CD4-positive, alpha-beta T cell (primary cell): ENCODE results near the gene SHOC2. TPM values are rescaled to one million over a fixed set of nuclear protein-coding genes. Genes with fewer than 3 reads are reported as not detected.

Experiments
- ATAC-seq: fragments of 200-7000 bp; cut with Tn5 transposase; one replicate; pipeline ENCODE4 v1.10.0; 2022; ENCODE audit warnings: mild to moderate bottlenecking; ENCODE audit not compliant: poor library complexity
- CTCF ChIA-PET: fragments of 350-600 bp; sonication (Branson Sonifier 250); formaldehyde crosslinking; loops from one replicate; lab custom pipeline; 2021; ENCODE audit warnings: antibody characterized with exemption, inconsistent platforms; lab: Charles Lee
- POLR2A ChIA-PET: fragments of 350-600 bp; sonication (Branson Sonifier 250); formaldehyde crosslinking; loops from one replicate; lab custom pipeline; 2021; ENCODE audit warnings: antibody characterized with exemption, inconsistent platforms; lab: Charles Lee
- DNase-seq, 14 experiments: peaks; one replicate each; pipeline ENCODE4 v3.0.0-alpha.2; 2013 to 2020; ENCODE audit warnings: mixed read lengths in 2 of 14
- H3K27ac ChIP-seq, 2 donors: one replicate each; pipeline versions ENCODE4 v1.5.1 to v1.7.0; 2013; ENCODE audit warnings: low read length in 2 of 2, low read depth in 1 of 2, mild to moderate bottlenecking in 1 of 2
- H3K27me3 ChIP-seq, 2 experiments: 1 replicate in 1 of 2; 2 replicates in 1 of 2; pipeline versions ENCODE4 v1.6.1 to v1.7.0; 2013; ENCODE audit warnings: low read length in 2 of 2, control low read depth in 1 of 2, mild to moderate bottlenecking in 1 of 2, moderate library complexity in 1 of 2; ENCODE audit not compliant: insufficient read depth in 2 of 2, control insufficient read depth in 1 of 2
- H3K36me3 ChIP-seq: one replicate; pipeline ENCODE4 v1.6.1; 2013; ENCODE audit warnings: low read length, control low read depth; ENCODE audit not compliant: insufficient read depth
- H3K4me1 ChIP-seq: one replicate; pipeline ENCODE4 v1.6.1; 2013; ENCODE audit warnings: low read length, control low read depth; ENCODE audit not compliant: insufficient read depth
- H3K4me3 ChIP-seq: one replicate; pipeline ENCODE4 v1.5.1; 2013; ENCODE audit warnings: mild to moderate bottlenecking, low read length, moderate library complexity
- H3K9me3 ChIP-seq, 2 experiments: 1 replicate in 1 of 2; 2 replicates in 1 of 2; pipeline versions ENCODE4 v1.6.1 to v1.7.0; 2013; ENCODE audit warnings: low read length in 2 of 2, mild to moderate bottlenecking in 2 of 2, control low read depth in 1 of 2, moderate library complexity in 1 of 2; ENCODE audit not compliant: control insufficient read depth in 1 of 2, insufficient read depth in 1 of 2
- H3K27ac Mint-ChIP-seq: one replicate; pipeline ENCODE4 v1.8.0; 2020; ENCODE audit warnings: mixed read lengths
- H3K27me3 Mint-ChIP-seq: one replicate; pipeline ENCODE4 v1.8.0; 2021; ENCODE audit warnings: mixed read lengths
- H3K36me3 Mint-ChIP-seq: one replicate; pipeline ENCODE4 v1.8.0; 2021; ENCODE audit warnings: low read depth, mixed read lengths
- H3K4me1 Mint-ChIP-seq: one replicate; pipeline ENCODE4 v1.8.0; 2021; ENCODE audit warnings: low read depth, mixed read lengths
- H3K4me3 Mint-ChIP-seq: one replicate; pipeline ENCODE4 v1.8.0; 2020; ENCODE audit warnings: mild to moderate bottlenecking, mixed read lengths
- H3K9me3 Mint-ChIP-seq: one replicate; pipeline ENCODE4 v1.8.0; 2020; ENCODE audit warnings: mixed read lengths
- intact Hi-C, 2 experiments: fragments of 100-400 bp; cut with DNase I in 1 of 2; cut with micrococcal nuclease in 1 of 2; formaldehyde crosslinking; loops; one replicate each; pipeline versions ENCODE4 v1.15.1 to v1.9.0; 2023 to 2025; cut with DNase I, micrococcal nuclease
- total RNA-seq, 174 experiments: library from RNA in 2 of 174; stranded (reverse) in 2 of 174; gene quantifications; one replicate each; pipeline ENCODE4 v1.2.3 and lab custom pipeline; 2021 to 2026
- TF ChIP-seq, protein P1 (sequence below): fragments of 200-600 bp; IDR thresholded peaks from one replicate; pipeline ENCODE4 v1.8.0; 2022; ENCODE audit warnings: antibody characterized with exemption, mild to moderate bottlenecking

The SHOC2 gene
- total RNA-seq, 2 experiments from 2014 or later: 65.9 to 66.9 TPM

DNA sequence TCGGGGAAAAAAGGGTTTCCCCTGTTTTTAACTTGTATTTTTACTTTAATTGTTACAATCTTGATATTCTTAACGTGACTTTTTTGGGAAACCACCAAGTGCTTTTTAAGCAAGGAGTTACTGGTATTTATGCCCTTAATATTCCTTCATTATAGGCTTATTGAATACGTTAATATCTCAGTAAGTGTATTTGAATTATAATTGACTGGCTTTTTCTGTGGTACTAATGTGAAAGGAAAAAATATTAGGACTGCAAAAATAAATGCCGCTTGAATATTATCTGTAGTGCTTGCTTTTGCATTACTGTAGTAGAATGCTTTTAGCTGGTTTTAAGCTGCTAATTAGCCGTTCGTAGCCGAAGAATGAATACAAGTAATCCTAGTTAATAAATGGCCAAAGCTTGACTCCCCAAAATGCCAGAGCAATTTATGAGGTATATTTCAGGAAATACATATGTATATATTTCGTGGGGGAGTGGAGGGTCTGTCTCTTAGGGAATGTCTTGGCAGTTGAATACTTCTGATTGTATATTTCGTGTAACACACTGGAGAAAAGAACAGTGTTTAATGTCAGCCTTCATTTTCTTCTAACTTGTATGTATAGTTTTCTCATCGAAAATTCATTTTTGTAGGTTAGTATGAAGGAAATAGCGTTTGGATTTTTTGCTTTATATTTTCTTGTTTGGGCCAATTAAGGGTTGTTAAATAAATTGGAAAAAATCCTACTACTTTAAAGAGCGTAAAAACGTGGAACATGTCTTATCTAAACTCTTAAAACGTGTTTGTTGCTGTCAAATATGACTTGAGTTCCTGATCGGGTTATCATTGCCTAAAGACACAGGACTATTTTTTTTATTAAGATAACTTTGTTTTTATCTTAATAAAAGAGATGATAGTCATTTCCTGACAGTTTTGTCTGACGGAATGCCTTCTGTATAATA, 46.1 kb upstream of the SHOC2 start:
- H3K27me3 Mint-ChIP-seq: no peaks in the 10 kb centered on the region
- ChIA-PET CTCF (interaction anchor here (0.7 to 2.5 kb wide), 16 partner anchors 9 to 127 kb away, joined by 3 to 14 read pairs (median 4); no protein-coding TSS in a partner anchor), POLR2A (interaction anchor here (0.6 to 3.4 kb wide), 21 partner anchors 9 to 375 kb away, joined by 3 to 102 read pairs (median 4); partner anchors contain the start of genes BBIP1, DUSP5 and SHOC2)
- peak overlapping the region; percentile 96 for H3K4me3 Mint-ChIP-seq
- TF ChIP-seq, protein P1, sequence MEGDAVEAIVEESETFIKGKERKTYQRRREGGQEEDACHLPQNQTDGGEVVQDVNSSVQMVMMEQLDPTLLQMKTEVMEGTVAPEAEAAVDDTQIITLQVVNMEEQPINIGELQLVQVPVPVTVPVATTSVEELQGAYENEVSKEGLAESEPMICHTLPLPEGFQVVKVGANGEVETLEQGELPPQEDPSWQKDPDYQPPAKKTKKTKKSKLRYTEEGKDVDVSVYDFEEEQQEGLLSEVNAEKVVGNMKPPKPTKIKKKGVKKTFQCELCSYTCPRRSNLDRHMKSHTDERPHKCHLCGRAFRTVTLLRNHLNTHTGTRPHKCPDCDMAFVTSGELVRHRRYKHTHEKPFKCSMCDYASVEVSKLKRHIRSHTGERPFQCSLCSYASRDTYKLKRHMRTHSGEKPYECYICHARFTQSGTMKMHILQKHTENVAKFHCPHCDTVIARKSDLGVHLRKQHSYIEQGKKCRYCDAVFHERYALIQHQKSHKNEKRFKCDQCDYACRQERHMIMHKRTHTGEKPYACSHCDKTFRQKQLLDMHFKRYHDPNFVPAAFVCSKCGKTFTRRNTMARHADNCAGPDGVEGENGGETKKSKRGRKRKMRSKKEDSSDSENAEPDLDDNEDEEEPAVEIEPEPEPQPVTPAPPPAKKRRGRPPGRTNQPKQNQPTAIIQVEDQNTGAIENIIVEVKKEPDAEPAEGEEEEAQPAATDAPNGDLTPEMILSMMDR: no peak
- Histone ChIP-seq H3K4me1 (peaks cover 39% of the 10 kb centered on the region), H3K27ac (peak overlapping the region; percentile 93 to 99), H3K4me3 (peak overlapping the region; percentile 86), H3K27me3 (no peaks in the 10 kb centered on the region), H3K9me3 (no peaks in the 10 kb centered on the region), H3K36me3 (peaks cover 25% of the 10 kb centered on the region)
- H3K4me1 Mint-ChIP-seq: peaks cover 82% of the 10 kb centered on the region
- no peaks in the 10 kb centered on the region for H3K9me3 Mint-ChIP-seq
- no peak for DNase-seq
- intact Hi-C loops: loop anchor here (1.0 to 5.0 kb wide), 12 partner anchors 9 to 127 kb away; partner anchors contain the start of genes BBIP1 (in 2 of the 2) and SHOC2 (in 2 of the 2)
- no peak for ATAC-seq
- peaks cover 58% of the 10 kb centered on the region for H3K36me3 Mint-ChIP-seq
- H3K27ac Mint-ChIP-seq: peak overlapping the region; percentile 96

DNA sequence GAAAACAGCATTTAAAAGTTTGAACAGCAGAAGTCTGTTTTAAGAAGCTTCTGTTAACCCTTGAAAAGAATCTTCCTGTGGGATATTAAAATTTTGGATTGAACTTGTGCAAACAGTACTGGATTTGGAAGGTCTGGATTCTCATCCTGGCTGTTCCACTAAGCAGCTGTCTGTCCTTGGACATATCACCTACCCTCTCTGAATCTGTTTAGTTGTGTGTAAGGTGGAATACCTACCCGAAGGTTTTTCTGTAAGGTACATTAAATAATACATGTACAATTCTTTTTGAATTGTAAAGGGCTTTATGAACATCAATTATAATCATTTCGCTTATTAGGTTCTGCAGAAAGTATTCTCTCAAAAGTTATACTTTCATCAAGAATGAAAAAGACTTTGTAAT, 45.5 kb upstream of the SHOC2 start:
- Mint-ChIP-seq H3K9me3 (no peaks in the 10 kb centered on the region), H3K27ac (peak overlapping the region; percentile 96), H3K4me3 (peak overlapping the region; percentile 96), H3K36me3 (peaks cover 65% of the 10 kb centered on the region), H3K4me1 (peaks cover 82% of the 10 kb centered on the region), H3K27me3 (no peaks in the 10 kb centered on the region)
- H3K36me3 ChIP-seq: peaks cover 31% of the 10 kb centered on the region
- H3K4me1 ChIP-seq: peaks cover 32% of the 10 kb centered on the region
- intact Hi-C loops: loop anchor here (2.0 to 5.0 kb wide), 8 partner anchors 19 to 127 kb away; partner anchors contain the start of genes BBIP1 (in 2 of the 2) and SHOC2 (in 2 of the 2)
- DNase-seq (no peak), ATAC-seq (no peak)
- H3K27ac ChIP-seq: peak overlapping the region; percentile 93 to 99
- TF ChIP-seq, protein P1: no peak
- ChIA-PET POLR2A (interaction anchor here (0.6 to 3.4 kb wide), 4 partner anchors 9 to 45 kb away, joined by 3 to 102 read pairs (median 19); partner anchors contain the start of genes BBIP1 and SHOC2), CTCF (interaction anchor here (1.7 to 2.3 kb wide), 5 partner anchors 13 to 128 kb away, joined by 5 to 14 read pairs (median 8); no protein-coding TSS in a partner anchor)
- no peaks in the 10 kb centered on the region for H3K9me3 ChIP-seq
- H3K4me3 ChIP-seq: peak overlapping the region; percentile 86
- H3K27me3 ChIP-seq: no peaks in the 10 kb centered on the region

DNA sequence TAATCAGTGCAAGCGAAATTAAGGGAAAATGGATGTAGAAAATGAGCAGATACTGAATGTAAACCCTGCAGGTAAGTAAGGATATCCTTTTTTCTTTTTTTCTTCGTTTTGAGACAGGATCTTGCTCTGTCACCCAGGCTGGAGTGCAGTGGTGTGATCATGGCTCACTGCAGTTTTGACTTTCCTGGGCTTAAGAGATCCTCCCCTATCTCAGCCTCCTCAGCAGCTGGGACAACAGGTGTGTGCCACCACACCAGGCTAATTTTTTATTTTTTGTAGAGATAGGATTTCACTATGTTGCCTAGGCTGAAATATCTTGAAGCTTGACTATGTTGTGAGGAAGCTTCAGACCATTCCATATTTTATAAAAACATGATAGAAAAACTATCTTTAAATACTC, 43.4 kb upstream of the SHOC2 start:
- Histone ChIP-seq H3K36me3 (peaks cover 41% of the 10 kb centered on the region), H3K4me1 (peaks cover 16% of the 10 kb centered on the region), H3K27me3 (no peaks in the 10 kb centered on the region), H3K9me3 (no peaks in the 10 kb centered on the region), H3K27ac (peak overlapping the region in 1 of 2 donors; percentile 13), H3K4me3 (no peak overlapping the region)
- H3K36me3 Mint-ChIP-seq: peaks cover 75% of the 10 kb centered on the region
- H3K9me3 Mint-ChIP-seq: no peaks in the 10 kb centered on the region
- TF ChIP-seq, protein P1: no peak
- peaks cover 82% of the 10 kb centered on the region for H3K4me1 Mint-ChIP-seq
- no peak for DNase-seq
- ATAC-seq: no peak
- peak overlapping the region; percentile 47 for H3K27ac Mint-ChIP-seq
- ChIA-PET POLR2A (interaction anchor here (0.6 to 2.1 kb wide), 8 partner anchors 9 to 73 kb away, joined by 3 to 8 read pairs (median 4); no protein-coding TSS in a partner anchor), CTCF (interaction anchor here (2.2 kb wide), 1 partner anchor 18 kb away, joined by 6 read pairs; no protein-coding TSS in a partner anchor)
- H3K27me3 Mint-ChIP-seq: no peaks in the 10 kb centered on the region
- intact Hi-C loops: loop anchor here in 1 of 2 experiments (2.0 kb wide), 1 partner anchor 17 kb away; no protein-coding TSS in a partner anchor
- peak overlapping the region; percentile 39 for H3K4me3 Mint-ChIP-seq
